NT2/D1 (cell line): Measurements from ENCODE around the gene RSU1.
A peak's percentile ranks its signal among the peaks of the same experiment; 100 is the strongest.

ENCODE experiments used
- DNase-seq: peaks from one replicate; pipeline ENCODE4 v3.0.0-alpha.2; 2011; ENCODE audit warnings: low read depth, low spot score
- H3K27me3 ChIP-seq: 2 replicates; pipeline ENCODE4 v1.6.0; 2011; ENCODE audit warnings: mild to moderate bottlenecking; ENCODE audit not compliant: insufficient read length, insufficient read depth
- H3K36me3 ChIP-seq: 2 replicates; pipeline ENCODE4 v1.6.1; 2011; ENCODE audit warnings: mild to moderate bottlenecking, low read length, mixed read lengths; ENCODE audit not compliant: insufficient read depth, insufficient read length
- H3K4me1 ChIP-seq: 2 replicates; pipeline ENCODE4 v1.5.1; 2011; ENCODE audit not compliant: insufficient read depth, insufficient read length
- H3K4me3 ChIP-seq: 2 replicates; pipeline ENCODE4 v1.5.1; 2011; ENCODE audit warnings: low read depth; ENCODE audit not compliant: insufficient read length
- H3K9ac ChIP-seq: 2 replicates; pipeline ENCODE4 v1.6.0; 2011; ENCODE audit warnings: low read depth; ENCODE audit not compliant: insufficient read length
- H3K9me3 ChIP-seq: 2 replicates; pipeline ENCODE4 v1.5.1; 2011; ENCODE audit warnings: mild to moderate bottlenecking, low read length; ENCODE audit not compliant: insufficient read depth
- SUZ12 ChIP-seq: IDR thresholded peaks from 2 replicates; pipeline ENCODE4 v1.6.1; 2011; ENCODE audit not compliant: insufficient read length, insufficient read depth; ENCODE audit errors: extremely low read depth
- YY1 ChIP-seq: IDR thresholded peaks from 2 replicates; pipeline ENCODE4 v1.6.1; 2011; ENCODE audit not compliant: insufficient read length, insufficient read depth
- ZNF274 ChIP-seq: IDR thresholded peaks from 2 replicates; pipeline ENCODE4 v1.6.1; 2011; ENCODE audit warnings: mild to moderate bottlenecking, low read depth, low read length

The RSU1 gene

DNA sequence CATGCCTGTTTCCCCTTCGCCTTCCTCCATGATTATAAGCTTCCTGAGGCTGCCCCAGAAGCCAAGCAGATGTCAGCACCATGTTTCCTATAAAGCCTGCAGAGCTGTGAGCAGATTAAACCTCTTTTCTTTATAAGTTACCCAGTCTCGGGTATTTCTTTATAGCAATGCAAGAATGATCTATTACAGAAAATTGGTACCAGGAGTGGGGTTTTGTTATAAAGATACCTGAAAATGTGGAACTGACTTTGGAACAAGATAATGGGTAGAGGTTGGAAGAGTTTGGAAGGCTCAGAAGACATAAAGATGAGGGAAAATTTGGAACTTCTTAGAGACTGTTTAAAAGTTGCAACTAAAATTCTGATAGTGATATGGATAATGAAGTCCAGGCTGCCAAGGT lies 4.8 kb upstream of the RSU1 start:
- no peak for DNase-seq
- TF ChIP-seq SUZ12 (no peak), YY1 (no peak), ZNF274 (no peak)
- Histone ChIP-seq H3K27me3 (no peaks in the 10 kb centered on the region), H3K9me3 (peaks cover 27% of the 10 kb centered on the region; the same call in 1 of the 2 replicates), H3K9ac (no peak overlapping the region), H3K36me3 (no peaks in the 10 kb centered on the region), H3K4me3 (no peak overlapping the region), H3K4me1 (no peaks in the 10 kb centered on the region)

DNA sequence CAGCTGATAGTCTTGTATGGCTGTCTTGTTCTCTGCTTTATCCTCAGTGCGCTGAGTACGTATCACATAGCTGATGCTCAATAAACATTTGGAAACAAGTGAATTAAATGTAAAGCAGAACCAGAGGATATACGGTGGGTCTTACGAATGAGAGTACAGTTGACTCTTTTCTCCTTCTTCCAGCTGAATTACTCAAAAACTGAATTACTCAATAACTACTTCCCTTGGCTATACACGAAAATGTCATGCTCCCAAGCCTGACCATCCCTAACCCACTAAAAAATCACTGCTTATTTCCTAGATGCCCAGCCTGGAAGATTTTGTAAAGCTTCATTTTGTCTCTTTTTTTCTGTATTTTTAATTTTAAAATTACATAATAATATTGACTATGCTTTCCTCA lies 3.2 kb upstream of the RSU1 start:
- Histone ChIP-seq H3K36me3 (peaks cover 7% of the 10 kb centered on the region), H3K4me1 (no peaks in the 10 kb centered on the region), H3K9ac (no peak overlapping the region), H3K27me3 (no peaks in the 10 kb centered on the region), H3K9me3 (peaks cover 27% of the 10 kb centered on the region; the same call in 1 of the 2 replicates), H3K4me3 (no peak overlapping the region)
- TF ChIP-seq YY1 (no peak), SUZ12 (no peak), ZNF274 (no peak)
- DNase-seq = no peak

DNA sequence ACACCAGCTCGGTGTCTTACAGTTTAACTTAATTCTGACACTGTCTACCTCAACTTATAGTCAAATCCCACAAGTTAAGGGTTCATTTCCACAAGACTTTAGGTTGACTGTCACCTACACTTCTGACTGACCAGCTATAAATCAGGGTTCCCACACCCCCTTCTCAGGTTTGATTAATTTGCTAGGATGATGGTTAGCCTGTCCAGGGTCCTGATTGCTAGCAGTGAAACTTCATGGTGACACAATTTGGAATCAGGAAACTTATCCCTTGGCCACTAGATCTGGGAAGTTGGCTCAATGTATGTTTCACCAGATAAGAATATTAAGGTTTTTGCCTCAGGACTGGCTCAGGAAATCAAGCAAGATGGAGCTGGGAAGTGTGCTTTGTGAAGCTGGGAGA lies 2.8 kb upstream of the RSU1 start:
- peaks cover 27% of the 10 kb centered on the region; the same call in 1 of the 2 replicates for H3K9me3 ChIP-seq
- H3K9ac ChIP-seq = no peak overlapping the region
- H3K4me3 ChIP-seq = no peak overlapping the region
- no peak for DNase-seq
- peaks cover 10% of the 10 kb centered on the region for H3K36me3 ChIP-seq
- no peaks in the 10 kb centered on the region for H3K27me3 ChIP-seq
- TF ChIP-seq YY1 (no peak), ZNF274 (no peak), SUZ12 (no peak)
- H3K4me1 ChIP-seq = no peaks in the 10 kb centered on the region

DNA sequence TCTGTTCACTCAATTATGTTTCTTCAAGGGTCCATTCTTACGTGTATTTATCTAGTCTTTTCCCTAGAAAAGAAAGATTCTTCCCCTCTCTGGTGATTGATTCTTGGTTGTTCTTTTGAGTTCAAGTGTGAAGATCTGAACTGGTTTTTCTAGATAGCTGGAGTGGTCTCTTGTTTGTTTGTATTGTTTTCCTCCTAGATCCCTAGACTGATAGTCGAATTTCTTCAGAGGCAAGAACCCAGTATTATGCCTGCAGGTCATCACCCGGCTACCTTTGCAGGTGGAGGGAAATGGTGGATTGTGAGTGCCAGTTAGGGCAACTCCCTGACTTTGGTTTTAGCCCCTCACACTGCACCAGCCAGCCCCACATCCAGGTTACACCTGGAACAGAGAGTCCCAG lies 2.2 kb upstream of the RSU1 start:
- no peak overlapping the region for H3K4me3 ChIP-seq
- TF ChIP-seq ZNF274 (no peak), SUZ12 (no peak), YY1 (no peak)
- no peaks in the 10 kb centered on the region for H3K4me1 ChIP-seq
- peaks cover 16% of the 10 kb centered on the region for H3K36me3 ChIP-seq
- no peaks in the 10 kb centered on the region for H3K27me3 ChIP-seq
- H3K9me3 ChIP-seq = peaks cover 27% of the 10 kb centered on the region; the same call in 1 of the 2 replicates
- H3K9ac ChIP-seq = no peak overlapping the region
- no peak for DNase-seq

DNA sequence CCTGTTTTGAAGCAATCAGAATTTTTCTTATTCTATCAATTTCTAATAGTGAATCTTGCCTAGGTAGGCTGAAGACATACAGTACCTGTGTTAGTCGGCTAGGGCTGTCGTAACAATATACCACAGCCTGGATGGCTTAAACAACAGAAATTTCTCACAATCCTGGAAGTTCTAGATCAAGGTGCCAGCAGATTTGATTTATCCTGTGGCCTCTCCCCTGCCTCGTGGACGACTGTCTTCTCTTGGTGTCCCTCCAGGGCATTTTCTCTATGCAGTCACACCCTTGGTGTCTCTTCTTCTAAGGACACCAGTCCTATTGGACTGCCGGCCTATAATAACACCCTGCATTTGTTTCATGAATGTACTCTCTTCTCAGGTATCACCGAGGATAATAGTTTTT lies 1.8 kb upstream of the RSU1 start:
- peaks cover 25% of the 10 kb centered on the region; the same call in 1 of the 2 replicates for H3K9me3 ChIP-seq
- no peaks in the 10 kb centered on the region for H3K27me3 ChIP-seq
- no peak overlapping the region for H3K4me3 ChIP-seq
- no peak for DNase-seq
- no peaks in the 10 kb centered on the region for H3K4me1 ChIP-seq
- H3K36me3 ChIP-seq = peaks cover 17% of the 10 kb centered on the region
- no peak overlapping the region for H3K9ac ChIP-seq
- no peak for TF ChIP-seq SUZ12
- no peak for TF ChIP-seq YY1
- TF ChIP-seq ZNF274 = no peak

DNA sequence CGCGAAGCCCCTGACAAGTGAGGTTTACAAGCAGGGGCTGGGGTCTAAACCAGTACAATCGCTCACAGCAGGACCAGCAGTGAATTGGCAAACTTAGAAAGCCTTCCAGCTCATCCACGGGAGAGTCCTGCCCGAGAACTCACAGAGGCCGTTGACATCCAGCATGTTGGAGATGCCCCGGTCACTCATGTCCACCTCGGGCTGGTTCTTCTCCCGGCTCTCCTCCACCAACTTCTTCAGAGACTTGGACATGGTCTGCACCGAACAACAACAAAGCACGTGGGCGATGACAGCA lies 447 bp downstream of the RSU1 start:
- Histone ChIP-seq H3K36me3 (peaks cover 17% of the 10 kb centered on the region), H3K9ac (peak overlapping the region; percentile 96), H3K9me3 (peaks cover 2% of the 10 kb centered on the region; the same call in 1 of the 2 replicates), H3K4me3 (peak overlapping the region; percentile 90), H3K27me3 (no peaks in the 10 kb centered on the region), H3K4me1 (no peaks in the 10 kb centered on the region)
- DNase-seq = no peak
- TF ChIP-seq ZNF274 (no peak), YY1 (no peak), SUZ12 (no peak)

DNA sequence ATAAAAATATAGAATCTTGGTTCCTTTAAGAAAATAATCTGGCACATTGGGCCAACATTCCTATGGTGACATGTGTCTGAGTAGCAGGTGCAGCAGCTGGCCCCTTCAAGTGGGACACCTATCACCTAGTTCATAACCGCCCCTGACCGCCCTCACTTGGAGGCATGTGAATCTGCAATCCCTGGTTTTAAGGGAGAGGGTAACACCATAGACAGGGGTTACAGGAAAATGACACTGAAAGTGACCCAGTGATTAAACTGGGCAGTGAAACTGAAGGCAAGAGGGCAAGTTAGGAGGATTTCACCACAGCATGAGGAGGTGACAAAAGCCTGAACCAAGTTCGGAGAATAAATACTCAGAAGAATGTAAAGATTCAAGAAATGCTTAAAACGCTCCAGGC lies 1.1 kb downstream of the RSU1 start:
- no peak overlapping the region for H3K4me3 ChIP-seq
- H3K9ac ChIP-seq = no peak overlapping the region
- TF ChIP-seq ZNF274 (no peak), YY1 (no peak), SUZ12 (no peak)
- H3K4me1 ChIP-seq = no peaks in the 10 kb centered on the region
- no peaks in the 10 kb centered on the region for H3K9me3 ChIP-seq
- peaks cover 17% of the 10 kb centered on the region for H3K36me3 ChIP-seq
- DNase-seq = no peak
- H3K27me3 ChIP-seq = no peaks in the 10 kb centered on the region

DNA sequence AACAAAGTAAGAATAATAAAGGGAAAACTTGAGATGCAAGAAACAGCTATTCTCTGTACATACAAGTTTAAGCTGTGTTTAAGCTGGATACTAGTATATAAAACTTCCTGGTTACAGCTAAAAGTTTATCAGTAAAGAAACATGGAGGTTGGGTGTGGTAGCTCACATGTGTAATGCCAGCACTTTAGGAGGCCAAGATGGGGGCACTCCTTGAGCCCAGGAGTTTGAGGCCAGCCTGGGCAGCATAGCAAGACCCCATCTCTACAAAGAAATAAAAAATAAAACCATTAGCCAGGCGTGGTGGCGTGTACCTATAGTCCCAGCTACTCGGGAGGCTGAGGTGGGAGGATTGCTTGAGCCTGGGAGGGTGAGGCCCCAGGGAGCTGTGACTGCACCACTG lies 3.2 kb downstream of the RSU1 start:
- Histone ChIP-seq H3K4me1 (no peaks in the 10 kb centered on the region), H3K4me3 (no peak overlapping the region), H3K36me3 (peaks cover 20% of the 10 kb centered on the region), H3K9me3 (no peaks in the 10 kb centered on the region), H3K9ac (no peak overlapping the region), H3K27me3 (no peaks in the 10 kb centered on the region)
- DNase-seq = no peak
- TF ChIP-seq YY1 (no peak), SUZ12 (no peak), ZNF274 (no peak)
